Liver (tissue), 9 donors: ENCODE measurements around the gene OR1S2. TPM values are rescaled to one million over a fixed set of nuclear protein-coding genes. Genes with fewer than 3 reads are reported as not detected.

Experiments used
- DNase-seq: peaks from one replicate; pipeline ENCODE4 v3.0.0-alpha.2; 2017; ENCODE audit warnings: low spot score
- H3K27ac ChIP-seq, 2 donors: one replicate each; pipeline ENCODE4 v1.7.0; 2013; ENCODE audit warnings: inconsistent platforms in 2 of 2, low read length in 2 of 2, control low read depth in 1 of 2, low read depth in 1 of 2, mild to moderate bottlenecking in 1 of 2
- H3K27me3 ChIP-seq, 4 donors: one replicate each; pipeline versions ENCODE4 v1.6.1 to v1.7.0; 2013; ENCODE audit warnings: low read length in 3 of 4, inconsistent platforms in 1 of 4, mild to moderate bottlenecking in 1 of 4, moderate library complexity in 1 of 4; ENCODE audit not compliant: control insufficient read depth in 4 of 4, insufficient read depth in 4 of 4
- H3K36me3 ChIP-seq, 4 donors: one replicate each; pipeline versions ENCODE4 v1.6.1 to v1.7.0; 2013; ENCODE audit warnings: low read length in 3 of 4, mild to moderate bottlenecking in 3 of 4, low read depth in 1 of 4, moderate library complexity in 1 of 4; ENCODE audit not compliant: control insufficient read depth in 4 of 4, insufficient read depth in 3 of 4
- H3K4me1 ChIP-seq, 4 donors: one replicate each; pipeline versions ENCODE4 v1.6.1 to v1.7.0; 2013; ENCODE audit warnings: low read length in 3 of 4, mild to moderate bottlenecking in 3 of 4, moderate library complexity in 1 of 4; ENCODE audit not compliant: control insufficient read depth in 4 of 4, insufficient read depth in 4 of 4
- H3K4me3 ChIP-seq, 3 donors: one replicate each; pipeline versions ENCODE4 v1.6.1 to v1.7.0; 2013; ENCODE audit warnings: low read length in 3 of 3, control low read depth in 1 of 3, low read depth in 1 of 3, mild to moderate bottlenecking in 1 of 3
- H3K9ac ChIP-seq, 2 donors: one replicate each; pipeline ENCODE4 v1.7.0; 2013; ENCODE audit warnings: low read length in 2 of 2, mild to moderate bottlenecking in 2 of 2, moderate library complexity in 2 of 2, control low read depth in 1 of 2, low read depth in 1 of 2
- H3K9me3 ChIP-seq, 4 donors: one replicate each; pipeline versions ENCODE4 v1.6.1 to v1.7.0; 2013; ENCODE audit warnings: low read length in 3 of 4; ENCODE audit not compliant: control insufficient read depth in 4 of 4
- EGR1 ChIP-seq, 2 donors: IDR thresholded peaks; 2 replicates each; pipeline ENCODE4 v1.6.1; 2016 to 2018; ENCODE audit warnings: antibody characterized with exemption in 2 of 2, low read depth in 2 of 2
- FOXA1 ChIP-seq: IDR thresholded peaks from 2 replicates; pipeline ENCODE4 v1.6.1; 2016; ENCODE audit warnings: antibody characterized with exemption
- FOXA2 ChIP-seq: IDR thresholded peaks from 2 replicates; pipeline ENCODE4 v1.6.1; 2016; ENCODE audit warnings: antibody characterized with exemption
- GABPA ChIP-seq, 2 donors: IDR thresholded peaks in 1 of 2; conservative IDR thresholded peaks in 1 of 2; 2 replicates each; pipeline ENCODE4 v1.6.1; 2016; ENCODE audit warnings: antibody characterized with exemption in 2 of 2, mild to moderate bottlenecking in 1 of 2, moderate library complexity in 1 of 2
- HNF4A ChIP-seq, 2 donors: conservative IDR thresholded peaks; 2 replicates each; pipeline ENCODE4 v1.6.1; 2016; ENCODE audit warnings: antibody characterized with exemption in 2 of 2, mild to moderate bottlenecking in 2 of 2
- HNF4G ChIP-seq: IDR thresholded peaks from 2 replicates; pipeline ENCODE4 v1.6.1; 2016; ENCODE audit warnings: antibody characterized with exemption
- JUND ChIP-seq, 2 donors: IDR thresholded peaks; 2 replicates each; pipeline ENCODE4 v1.6.1; 2016; ENCODE audit warnings: antibody characterized with exemption in 2 of 2
- MAX ChIP-seq: IDR thresholded peaks from 2 replicates; pipeline ENCODE4 v1.6.1; 2016; ENCODE audit warnings: antibody characterized with exemption
- NR2F2 ChIP-seq: IDR thresholded peaks from 2 replicates; pipeline ENCODE4 v1.6.1; 2016; ENCODE audit warnings: antibody characterized with exemption
- RAD21 ChIP-seq, 2 donors: IDR thresholded peaks; 2 replicates each; pipeline ENCODE4 v1.6.1; 2016; ENCODE audit warnings: antibody characterized with exemption in 2 of 2, mild to moderate bottlenecking in 2 of 2
- RXRA ChIP-seq, 2 donors: IDR thresholded peaks; 2 replicates each; pipeline ENCODE4 v1.6.1; 2017 to 2018; ENCODE audit warnings: antibody characterized with exemption in 2 of 2, mild to moderate bottlenecking in 1 of 2
- SP1 ChIP-seq: IDR thresholded peaks from 2 replicates; pipeline ENCODE4 v1.6.1; 2018; ENCODE audit warnings: antibody characterized with exemption, mild to moderate bottlenecking
- YY1 ChIP-seq: IDR thresholded peaks from 2 replicates; pipeline ENCODE4 v1.6.1; 2016; ENCODE audit warnings: antibody characterized with exemption, mild to moderate bottlenecking
- ZBTB33 ChIP-seq: IDR thresholded peaks from 2 replicates; pipeline ENCODE4 v1.6.1; 2016; ENCODE audit warnings: antibody characterized with exemption
- WGBS: extraction: QIAGEN DNeasy Blood & Tissue Kit; methylation state at CpG from one replicate; pipeline ENCODE4 v1.1.7; 2013; 5-methylcytosine and 5-hydroxymethylcytosine counted together
- polyA plus RNA-seq, 2 donors: library from polyadenylated mRNA; stranded (reverse) in 1 of 2; unstranded in 1 of 2; fragments of 200-250 nt in 1 of 2; fragments of >200 nt in 1 of 2; fragmentation: Nextera tagmentation in 1 of 2; extraction: Ambion mirVana in 1 of 2; gene quantifications; one replicate each; pipeline versions ENCODE4 v1.2.1 to v1.2.3, GENCODE V29; 2013 to 2015
- total RNA-seq, 2 donors: library from RNA; depleted of rRNA; stranded (reverse); fragments of >200 nt; gene quantifications; one replicate each; pipeline ENCODE4 v1.2.3, GENCODE V29; 2014
- TF ChIP-seq, protein P1 (sequence below): IDR thresholded peaks from 2 replicates; pipeline ENCODE4 v1.6.1; 2016; ENCODE audit warnings: antibody characterized with exemption, mild to moderate bottlenecking
- TF ChIP-seq, protein P2 (sequence below): fragments of 150-350 bp; IDR thresholded peaks from 2 replicates; pipeline ENCODE4 v1.5.1; 2017; ENCODE audit warnings: improper control_type of control experiment, low read depth, low read length; ENCODE audit not compliant: missing input control
- donor health status: healthy.
- donor health status: healthy.
- donor health status: healthy.
- donor health status: healthy.
- donor health status: healthy.

OR1S2 gene
- total RNA-seq = not detected
- not detected for polyA plus RNA-seq

DNA sequence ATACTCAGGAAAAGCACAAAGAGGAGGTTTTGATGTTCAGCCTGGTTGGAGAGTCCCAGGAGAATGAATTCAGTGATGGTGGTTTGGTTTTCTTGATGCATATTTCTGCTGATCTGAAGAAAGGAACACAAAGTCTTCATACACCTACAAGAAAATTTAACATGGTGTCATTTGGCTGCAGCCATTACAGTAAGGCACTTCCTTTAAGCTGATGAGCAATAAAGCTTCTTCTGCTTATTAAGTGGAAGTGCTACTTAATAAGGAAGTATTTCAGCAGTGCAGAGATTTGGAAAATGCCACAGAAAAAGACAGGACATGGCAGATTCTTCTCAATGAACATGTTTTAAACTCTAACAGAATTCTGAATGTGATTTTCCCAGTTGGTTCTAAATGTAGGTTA lies at the start of gene OR1S2:
TSS of gene OR1S2 (minus strand) at position 101 of the 400 bp plus-strand sequence. CDS start at position 101, 0 bp downstream.
- Histone ChIP-seq H3K4me3 (no peak within 1 kb of the TSS), H3K27ac (no peak within 1 kb of the TSS), H3K9me3 (peaks cover 0 to 2% (median 0%) of the 10 kb centered on the region in 4 donors), H3K4me1 (no peaks in the 10 kb centered on the region), H3K36me3 (no peaks in the 10 kb centered on the region), H3K9ac (no peak within 1 kb of the TSS), H3K27me3 (no peaks in the 10 kb centered on the region)
- no peak for DNase-seq
- TF ChIP-seq EGR1 (IDR thresholded peaks at IDR 0.05; ENCODE audit: low read depth in 2 of 2) = no peak

- Histone ChIP-seq H3K27me3 (no peaks in the 10 kb centered on the region), H3K9me3 (peaks cover 0 to 8% (median 0%) of the 10 kb centered on the region in 4 donors), H3K36me3 (no peaks in the 10 kb centered on the region), H3K9ac (no peak overlapping the region), H3K4me3 (no peak overlapping the region), H3K27ac (no peak overlapping the region), H3K4me1 (no peaks in the 10 kb centered on the region)
- no peak for DNase-seq
- TF ChIP-seq JUND (IDR thresholded peaks at IDR 0.05) (no peak), MAX (no peak), YY1 (no peak), RXRA (IDR thresholded peaks at IDR 0.05) (no peak), SP1 (no peak), GABPA (IDR thresholded peaks at IDR 0.05 in 1 of 2, conservative IDR thresholded peaks at IDR 0.05 in 1 of 2) (no peak), FOXA2 (no peak), FOXA1 (no peak), HNF4G (no peak), EGR1 (IDR thresholded peaks at IDR 0.05; ENCODE audit: low read depth in 2 of 2) (no peak), ZBTB33 (no peak), NR2F2 (no peak), HNF4A (conservative IDR thresholded peaks at IDR 0.05) (no peak), RAD21 (IDR thresholded peaks at IDR 0.05) (no peak)
- TF ChIP-seq, protein P1, sequence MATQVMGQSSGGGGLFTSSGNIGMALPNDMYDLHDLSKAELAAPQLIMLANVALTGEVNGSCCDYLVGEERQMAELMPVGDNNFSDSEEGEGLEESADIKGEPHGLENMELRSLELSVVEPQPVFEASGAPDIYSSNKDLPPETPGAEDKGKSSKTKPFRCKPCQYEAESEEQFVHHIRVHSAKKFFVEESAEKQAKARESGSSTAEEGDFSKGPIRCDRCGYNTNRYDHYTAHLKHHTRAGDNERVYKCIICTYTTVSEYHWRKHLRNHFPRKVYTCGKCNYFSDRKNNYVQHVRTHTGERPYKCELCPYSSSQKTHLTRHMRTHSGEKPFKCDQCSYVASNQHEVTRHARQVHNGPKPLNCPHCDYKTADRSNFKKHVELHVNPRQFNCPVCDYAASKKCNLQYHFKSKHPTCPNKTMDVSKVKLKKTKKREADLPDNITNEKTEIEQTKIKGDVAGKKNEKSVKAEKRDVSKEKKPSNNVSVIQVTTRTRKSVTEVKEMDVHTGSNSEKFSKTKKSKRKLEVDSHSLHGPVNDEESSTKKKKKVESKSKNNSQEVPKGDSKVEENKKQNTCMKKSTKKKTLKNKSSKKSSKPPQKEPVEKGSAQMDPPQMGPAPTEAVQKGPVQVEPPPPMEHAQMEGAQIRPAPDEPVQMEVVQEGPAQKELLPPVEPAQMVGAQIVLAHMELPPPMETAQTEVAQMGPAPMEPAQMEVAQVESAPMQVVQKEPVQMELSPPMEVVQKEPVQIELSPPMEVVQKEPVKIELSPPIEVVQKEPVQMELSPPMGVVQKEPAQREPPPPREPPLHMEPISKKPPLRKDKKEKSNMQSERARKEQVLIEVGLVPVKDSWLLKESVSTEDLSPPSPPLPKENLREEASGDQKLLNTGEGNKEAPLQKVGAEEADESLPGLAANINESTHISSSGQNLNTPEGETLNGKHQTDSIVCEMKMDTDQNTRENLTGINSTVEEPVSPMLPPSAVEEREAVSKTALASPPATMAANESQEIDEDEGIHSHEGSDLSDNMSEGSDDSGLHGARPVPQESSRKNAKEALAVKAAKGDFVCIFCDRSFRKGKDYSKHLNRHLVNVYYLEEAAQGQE = no peak
- TF ChIP-seq, protein P2, sequence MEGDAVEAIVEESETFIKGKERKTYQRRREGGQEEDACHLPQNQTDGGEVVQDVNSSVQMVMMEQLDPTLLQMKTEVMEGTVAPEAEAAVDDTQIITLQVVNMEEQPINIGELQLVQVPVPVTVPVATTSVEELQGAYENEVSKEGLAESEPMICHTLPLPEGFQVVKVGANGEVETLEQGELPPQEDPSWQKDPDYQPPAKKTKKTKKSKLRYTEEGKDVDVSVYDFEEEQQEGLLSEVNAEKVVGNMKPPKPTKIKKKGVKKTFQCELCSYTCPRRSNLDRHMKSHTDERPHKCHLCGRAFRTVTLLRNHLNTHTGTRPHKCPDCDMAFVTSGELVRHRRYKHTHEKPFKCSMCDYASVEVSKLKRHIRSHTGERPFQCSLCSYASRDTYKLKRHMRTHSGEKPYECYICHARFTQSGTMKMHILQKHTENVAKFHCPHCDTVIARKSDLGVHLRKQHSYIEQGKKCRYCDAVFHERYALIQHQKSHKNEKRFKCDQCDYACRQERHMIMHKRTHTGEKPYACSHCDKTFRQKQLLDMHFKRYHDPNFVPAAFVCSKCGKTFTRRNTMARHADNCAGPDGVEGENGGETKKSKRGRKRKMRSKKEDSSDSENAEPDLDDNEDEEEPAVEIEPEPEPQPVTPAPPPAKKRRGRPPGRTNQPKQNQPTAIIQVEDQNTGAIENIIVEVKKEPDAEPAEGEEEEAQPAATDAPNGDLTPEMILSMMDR = no peak
- 90% methylated on average over 2 of the region's 2 CpGs for WGBS
Measured at GRCh38 chr11:58243954-58244353, 40.0 kb upstream of the OR1S2 start.
